PC-3 (cell line): ENCODE results near the gene ERBB4. TPM values are rescaled to one million over a fixed set of nuclear protein-coding genes. Genes with fewer than 3 reads are reported as not detected.

Source experiments
- ATAC-seq: fragments of 200-7000 bp; cut with Tn5 transposase; 2 replicates; pipeline ENCODE4 v1.9.1; 2020; ENCODE audit warnings: mild to moderate bottlenecking, moderate library complexity
- BruUV-seq: library from RNA; stranded (reverse); fragments of 400-500 nt; replicated peaks from 2 replicates; lab custom pipeline; 2021; lab: Mats Ljungman, UMichigan
- CTCF ChIA-PET: fragments of 300-600 bp; sonication (Branson Sonifier 250); formaldehyde crosslinking; loops from one replicate; lab custom pipeline; 2022; ENCODE audit warnings: antibody characterized with exemption; lab: Charles Lee
- POLR2A ChIA-PET: fragments of 300-600 bp; sonication (Branson Sonifier 250); formaldehyde crosslinking; loops from one replicate; lab custom pipeline; 2022; ENCODE audit warnings: antibody characterized with exemption; ENCODE audit not compliant: unreplicated experiment; lab: Charles Lee
- DNase-seq: peaks from one replicate; pipeline ENCODE4 v3.0.0-alpha.2; 2015
- H2AFZ ChIP-seq: fragments of 300-600 bp; sonication (generic); 2 replicates; pipeline ENCODE4 v1.6.0; 2016; ENCODE audit warnings: antibody characterized with exemption, low read length
- H3F3A ChIP-seq: fragments of 300-600 bp; sonication (generic); one replicate; pipeline ENCODE4 v1.6.0; 2017; ENCODE audit warnings: antibody characterized with exemption, low read length, control low read depth, mild to moderate bottlenecking; ENCODE audit not compliant: unreplicated experiment
- H3K27ac ChIP-seq: fragments of 300-600 bp; sonication (generic); 2 replicates; pipeline ENCODE4 v1.5.1; 2016; ENCODE audit warnings: mild to moderate bottlenecking, low read length
- H3K27me3 ChIP-seq: fragments of 300-600 bp; sonication (generic); 2 replicates; pipeline ENCODE4 v1.6.1; 2016; ENCODE audit warnings: low read length, mixed read lengths
- H3K36me3 ChIP-seq: fragments of 300-600 bp; sonication (generic); 2 replicates; pipeline ENCODE4 v1.6.1; 2016; ENCODE audit warnings: low read depth, mixed run types, low read length, mixed read lengths
- H3K4me1 ChIP-seq: fragments of 300-600 bp; sonication (generic); 2 replicates; pipeline ENCODE4 v1.5.1; 2016; ENCODE audit warnings: low read length; ENCODE audit not compliant: insufficient read depth
- H3K4me2 ChIP-seq: fragments of 300-600 bp; sonication (generic); 2 replicates; pipeline ENCODE4 v1.6.0; 2016; ENCODE audit warnings: low read length
- H3K4me3 ChIP-seq: fragments of 300-600 bp; sonication (generic); 2 replicates; pipeline ENCODE4 v1.5.1; 2016; ENCODE audit warnings: mild to moderate bottlenecking, low read length, mixed read lengths
- H3K79me2 ChIP-seq: fragments of 300-600 bp; sonication (generic); 2 replicates; pipeline ENCODE4 v1.6.1; 2017; ENCODE audit warnings: low read length, mixed read lengths
- H3K9ac ChIP-seq: fragments of 300-600 bp; sonication (generic); 2 replicates; pipeline ENCODE4 v1.6.0; 2016; ENCODE audit warnings: mild to moderate bottlenecking, low read length
- H3K9me2 ChIP-seq: fragments of 300-600 bp; sonication (generic); replicated peaks from 2 replicates; pipeline ENCODE4 v1.6.1; 2016; ENCODE audit warnings: mixed run types, low read length, mixed read lengths
- H3K9me3 ChIP-seq: fragments of 300-600 bp; sonication (generic); 2 replicates; pipeline ENCODE4 v1.6.1; 2016; ENCODE audit warnings: low read length, mixed read lengths
- H4K20me1 ChIP-seq: fragments of 300-600 bp; sonication (generic); 2 replicates; pipeline ENCODE4 v1.6.1; 2016; ENCODE audit warnings: low read length, mixed read lengths
- EZH2 ChIP-seq: fragments of 300-600 bp; sonication (generic); IDR thresholded peaks from one replicate; pipeline ENCODE4 v1.6.1; 2017; ENCODE audit warnings: antibody characterized with exemption, mild to moderate bottlenecking, low read length; ENCODE audit not compliant: unreplicated experiment
- EZH2phosphoT487 ChIP-seq: fragments of 300-600 bp; sonication (generic); IDR thresholded peaks from 2 replicates; pipeline ENCODE4 v1.6.1; 2018; ENCODE audit warnings: mild to moderate bottlenecking, antibody characterized with exemption, low read length, borderline replicate concordance
- intact Hi-C: fragments of 100-400 bp; cut with micrococcal nuclease; formaldehyde crosslinking; loops from 2 replicates; pipeline ENCODE4 v1.9.0; 2023
- total RNA-seq: library from RNA; depleted of rRNA; stranded (reverse); fragments of >200 nt; gene quantifications from 2 replicates; pipeline ENCODE4 v1.2.3, GENCODE V29; 2014
- TF ChIP-seq, protein P1 (sequence below): fragments of 300-600 bp; sonication (generic); conservative IDR thresholded peaks from 2 replicates; pipeline ENCODE4 v1.5.1; 2017; ENCODE audit warnings: antibody characterized with exemption, low read depth, mild to moderate bottlenecking, low read length

The ERBB4 gene
- total RNA-seq, 1 experiment from 2014 or later, result under 0.01 TPM

DNA sequence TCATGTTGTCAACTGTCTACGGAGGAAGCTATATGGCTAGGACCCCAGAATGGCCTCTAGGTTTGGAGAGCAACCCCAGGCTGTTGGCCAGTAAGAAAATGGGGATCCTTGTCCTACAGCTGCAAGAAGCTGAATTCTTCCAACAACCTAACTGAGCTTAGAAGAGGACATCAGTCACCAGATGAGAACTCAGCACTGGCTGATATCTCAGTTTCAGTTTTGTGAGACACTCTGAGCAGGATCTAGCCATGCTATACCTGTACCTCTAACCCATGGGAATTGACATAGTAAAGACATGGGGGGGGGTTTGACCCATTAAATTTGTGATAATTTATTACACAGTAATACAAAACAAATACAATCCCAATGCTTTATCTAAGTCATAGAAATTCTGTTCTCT, 312.5 kb downstream of the ERBB4 start:
- DNase-seq, result no peak
- no peaks in the 10 kb centered on the region for H3K36me3 ChIP-seq
- no peaks in the 10 kb centered on the region for H3K4me1 ChIP-seq
- H3K4me2 ChIP-seq, result no peak overlapping the region
- no peaks in the 10 kb centered on the region for H3K9me2 ChIP-seq
- BruUV-seq, result no TSS peak
- H3K9me3 ChIP-seq, result no peaks in the 10 kb centered on the region
- H3F3A ChIP-seq, result no peaks in the 10 kb centered on the region
- intact Hi-C loops, result no loop called here
- TF ChIP-seq EZH2 (no peak), EZH2phosphoT487 (no peak)
- TF ChIP-seq, protein P1, sequence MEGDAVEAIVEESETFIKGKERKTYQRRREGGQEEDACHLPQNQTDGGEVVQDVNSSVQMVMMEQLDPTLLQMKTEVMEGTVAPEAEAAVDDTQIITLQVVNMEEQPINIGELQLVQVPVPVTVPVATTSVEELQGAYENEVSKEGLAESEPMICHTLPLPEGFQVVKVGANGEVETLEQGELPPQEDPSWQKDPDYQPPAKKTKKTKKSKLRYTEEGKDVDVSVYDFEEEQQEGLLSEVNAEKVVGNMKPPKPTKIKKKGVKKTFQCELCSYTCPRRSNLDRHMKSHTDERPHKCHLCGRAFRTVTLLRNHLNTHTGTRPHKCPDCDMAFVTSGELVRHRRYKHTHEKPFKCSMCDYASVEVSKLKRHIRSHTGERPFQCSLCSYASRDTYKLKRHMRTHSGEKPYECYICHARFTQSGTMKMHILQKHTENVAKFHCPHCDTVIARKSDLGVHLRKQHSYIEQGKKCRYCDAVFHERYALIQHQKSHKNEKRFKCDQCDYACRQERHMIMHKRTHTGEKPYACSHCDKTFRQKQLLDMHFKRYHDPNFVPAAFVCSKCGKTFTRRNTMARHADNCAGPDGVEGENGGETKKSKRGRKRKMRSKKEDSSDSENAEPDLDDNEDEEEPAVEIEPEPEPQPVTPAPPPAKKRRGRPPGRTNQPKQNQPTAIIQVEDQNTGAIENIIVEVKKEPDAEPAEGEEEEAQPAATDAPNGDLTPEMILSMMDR, result no peak
- no peaks in the 10 kb centered on the region for H3K27me3 ChIP-seq
- H2AFZ ChIP-seq, result no peak overlapping the region
- no peak overlapping the region for H3K4me3 ChIP-seq
- H3K9ac ChIP-seq, result no peak overlapping the region
- no peaks in the 10 kb centered on the region for H4K20me1 ChIP-seq
- no peak overlapping the region for H3K27ac ChIP-seq
- CTCF ChIA-PET, result no interaction called here
- ATAC-seq, result no peak
- no peaks in the 10 kb centered on the region for H3K79me2 ChIP-seq
- POLR2A ChIA-PET, result no interaction called here

DNA sequence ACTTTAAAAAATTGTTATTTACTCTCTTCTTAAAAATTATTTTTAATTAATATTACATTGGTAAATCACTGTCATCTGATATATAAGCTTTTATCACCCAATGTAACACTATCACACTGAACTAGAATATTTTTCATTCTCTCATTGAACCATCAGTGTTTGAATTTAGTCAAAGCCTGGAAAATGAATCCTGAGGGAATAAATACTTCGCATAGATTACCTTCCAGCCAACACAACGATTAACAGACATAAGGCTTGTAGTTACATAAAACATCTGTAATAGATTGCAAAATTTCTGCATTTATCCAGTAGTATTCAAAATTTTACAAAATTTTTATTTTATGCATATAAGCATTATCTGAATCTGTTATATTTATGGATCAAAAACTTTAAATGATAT, 314.9 kb downstream of the ERBB4 start:
- no peak overlapping the region for H3K27ac ChIP-seq
- no peaks in the 10 kb centered on the region for H3K4me1 ChIP-seq
- POLR2A ChIA-PET, result no interaction called here
- BruUV-seq, result no TSS peak
- no peak overlapping the region for H3K9ac ChIP-seq
- no peaks in the 10 kb centered on the region for H3F3A ChIP-seq
- no peaks in the 10 kb centered on the region for H3K36me3 ChIP-seq
- no peaks in the 10 kb centered on the region for H3K79me2 ChIP-seq
- intact Hi-C loops, result no loop called here
- H3K4me3 ChIP-seq, result no peak overlapping the region
- H3K27me3 ChIP-seq, result no peaks in the 10 kb centered on the region
- H2AFZ ChIP-seq, result no peak overlapping the region
- ATAC-seq, result no peak
- CTCF ChIA-PET, result no interaction called here
- no peaks in the 10 kb centered on the region for H3K9me2 ChIP-seq
- no peaks in the 10 kb centered on the region for H4K20me1 ChIP-seq
- no peaks in the 10 kb centered on the region for H3K9me3 ChIP-seq
- H3K4me2 ChIP-seq, result no peak overlapping the region
- no peak for TF ChIP-seq EZH2phosphoT487
- TF ChIP-seq, protein P1, result no peak
- TF ChIP-seq EZH2, result no peak
- no peak for DNase-seq

DNA sequence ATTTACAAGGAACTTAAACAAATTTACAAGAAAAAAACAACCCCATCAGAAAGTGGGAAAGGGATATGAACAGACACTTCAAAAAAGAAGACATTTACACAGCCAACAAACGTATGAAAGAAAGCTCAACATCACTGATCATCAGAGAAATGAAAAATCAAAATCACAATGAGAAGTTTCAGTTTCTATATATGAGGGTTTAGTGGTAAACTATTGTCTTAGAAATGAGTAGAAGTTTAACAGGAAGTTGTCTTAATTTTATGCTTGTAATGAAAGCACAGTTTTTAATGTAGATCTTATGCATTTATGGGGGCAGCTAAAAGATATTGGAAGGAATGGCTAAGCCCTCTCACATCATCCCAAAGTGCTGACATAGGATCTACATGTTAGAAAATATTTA, 325.4 kb downstream of the ERBB4 start:
- ChIA-PET POLR2A (no interaction called here), CTCF (no interaction called here)
- H3K27me3 ChIP-seq, result no peaks in the 10 kb centered on the region
- intact Hi-C loops, result no loop called here
- no TSS peak for BruUV-seq
- H3K9me2 ChIP-seq, result no peaks in the 10 kb centered on the region
- no peaks in the 10 kb centered on the region for H3F3A ChIP-seq
- no peak overlapping the region for H3K27ac ChIP-seq
- no peaks in the 10 kb centered on the region for H3K9me3 ChIP-seq
- H3K9ac ChIP-seq, result no peak overlapping the region
- H3K36me3 ChIP-seq, result no peaks in the 10 kb centered on the region
- H2AFZ ChIP-seq, result no peak overlapping the region
- H3K4me2 ChIP-seq, result no peak overlapping the region
- no peaks in the 10 kb centered on the region for H3K4me1 ChIP-seq
- TF ChIP-seq, protein P1, result no peak
- TF ChIP-seq EZH2phosphoT487, result no peak
- no peak for TF ChIP-seq EZH2
- H4K20me1 ChIP-seq, result no peaks in the 10 kb centered on the region
- DNase-seq (no peak), ATAC-seq (no peak)
- no peak overlapping the region for H3K4me3 ChIP-seq
- H3K79me2 ChIP-seq, result no peaks in the 10 kb centered on the region
